ENCODE results near the gene FBF1. TPM values are rescaled to one million over a fixed set of nuclear protein-coding genes. Genes with fewer than 3 reads are reported as not detected.

The FBF1 gene
- total RNA-seq, 1 donor from 2014 or later: 5.1 TPM

- H3K9me3 Mint-ChIP-seq (ENCODE audit: unreplicated experiment): no peaks in the 10 kb centered on the region
- no peak overlapping the region for H3K4me3 Mint-ChIP-seq (ENCODE audit: unreplicated experiment)
- peaks cover 2% of the 10 kb centered on the region for H3K36me3 Mint-ChIP-seq (ENCODE audit: low read depth, unreplicated experiment)
- Histone ChIP-seq H3K9ac (ENCODE audit: low read length) (no peak overlapping the region), H4K20me1 (ENCODE audit: insufficient read depth, low read length) (no peaks in the 10 kb centered on the region), H3K9me3 (ENCODE audit: insufficient read depth, low read depth, low read length) (no peaks in the 10 kb centered on the region), H3K36me3 (ENCODE audit: insufficient read depth, low read length) (no peaks in the 10 kb centered on the region), H2AFZ (ENCODE audit: low read depth, low read length) (no peak overlapping the region), H3K27ac (ENCODE audit: low read depth, low read length) (no peak overlapping the region), H3K4me1 (ENCODE audit: insufficient read depth, low read length) (no peaks in the 10 kb centered on the region), H3K27me3 (ENCODE audit: insufficient read depth, low read length) (no peaks in the 10 kb centered on the region), H3K4me2 (ENCODE audit: low read length) (no peak overlapping the region), H3K4me3 (ENCODE audit: insufficient read depth, low read depth, low read length) (no peak overlapping the region), H3K79me2 (ENCODE audit: insufficient read depth, low read length) (no peaks in the 10 kb centered on the region)
- H3K4me1 Mint-ChIP-seq (ENCODE audit: low read depth, unreplicated experiment): no peaks in the 10 kb centered on the region
- peaks cover 4% of the 10 kb centered on the region for H3K27me3 Mint-ChIP-seq (ENCODE audit: low read depth, unreplicated experiment)
- no peak for DNase-seq (ENCODE audit: low read depth)
- no peak for TF ChIP-seq CTCF (IDR thresholded peaks at IDR 0.05; ENCODE audit: insufficient read depth, low read depth, low read length)
- no peak for TF ChIP-seq EZH2 (IDR thresholded peaks at IDR 0.05; ENCODE audit: insufficient read depth, low read length)
- H3K27ac Mint-ChIP-seq (ENCODE audit: unreplicated experiment): no peak overlapping the region
- no peak for FAIRE-seq
Observed at GRCh38 chr17:75910699-75911098, 30.1 kb downstream of the FBF1 start.

- Mint-ChIP-seq H3K27ac (ENCODE audit: unreplicated experiment) (no peak overlapping the region), H3K27me3 (ENCODE audit: low read depth, unreplicated experiment) (peaks cover 4% of the 10 kb centered on the region), H3K4me3 (ENCODE audit: unreplicated experiment) (no peak overlapping the region), H3K9me3 (ENCODE audit: unreplicated experiment) (no peaks in the 10 kb centered on the region), H3K36me3 (ENCODE audit: low read depth, unreplicated experiment) (peaks cover 2% of the 10 kb centered on the region), H3K4me1 (ENCODE audit: low read depth, unreplicated experiment) (no peaks in the 10 kb centered on the region)
- no peak overlapping the region for H3K4me3 ChIP-seq (ENCODE audit: insufficient read depth, low read depth, low read length)
- no peaks in the 10 kb centered on the region for H4K20me1 ChIP-seq (ENCODE audit: insufficient read depth, low read length)
- H3K79me2 ChIP-seq (ENCODE audit: insufficient read depth, low read length): no peaks in the 10 kb centered on the region
- DNase-seq (ENCODE audit: low read depth) (no peak), FAIRE-seq (no peak)
- H3K9me3 ChIP-seq (ENCODE audit: insufficient read depth, low read depth, low read length): no peaks in the 10 kb centered on the region
- no peaks in the 10 kb centered on the region for H3K27me3 ChIP-seq (ENCODE audit: insufficient read depth, low read length)
- H3K36me3 ChIP-seq (ENCODE audit: insufficient read depth, low read length): no peaks in the 10 kb centered on the region
- no peaks in the 10 kb centered on the region for H3K4me1 ChIP-seq (ENCODE audit: insufficient read depth, low read length)
- no peak overlapping the region for H2AFZ ChIP-seq (ENCODE audit: low read depth, low read length)
- no peak overlapping the region for H3K4me2 ChIP-seq (ENCODE audit: low read length)
- H3K9ac ChIP-seq (ENCODE audit: low read length): no peak overlapping the region
- no peak for TF ChIP-seq EZH2 (IDR thresholded peaks at IDR 0.05; ENCODE audit: insufficient read depth, low read length)
- TF ChIP-seq CTCF (IDR thresholded peaks at IDR 0.05; ENCODE audit: insufficient read depth, low read depth, low read length): no peak
- H3K27ac ChIP-seq (ENCODE audit: low read depth, low read length): no peak overlapping the region
Observed at GRCh38 chr17:75909812-75910274, 31.0 kb downstream of the FBF1 start.

GRCh38 chr17:75909051-75909811 lies 31.6 kb downstream of the FBF1 start:
- Histone ChIP-seq H3K4me3 (ENCODE audit: insufficient read depth, low read depth, low read length) (no peak overlapping the region), H3K27me3 (ENCODE audit: insufficient read depth, low read length) (no peaks in the 10 kb centered on the region), H2AFZ (ENCODE audit: low read depth, low read length) (no peak overlapping the region), H4K20me1 (ENCODE audit: insufficient read depth, low read length) (no peaks in the 10 kb centered on the region), H3K9me3 (ENCODE audit: insufficient read depth, low read depth, low read length) (no peaks in the 10 kb centered on the region), H3K27ac (ENCODE audit: low read depth, low read length) (no peak overlapping the region), H3K4me2 (ENCODE audit: low read length) (no peak overlapping the region), H3K36me3 (ENCODE audit: insufficient read depth, low read length) (no peaks in the 10 kb centered on the region), H3K4me1 (ENCODE audit: insufficient read depth, low read length) (no peaks in the 10 kb centered on the region), H3K79me2 (ENCODE audit: insufficient read depth, low read length) (peaks cover 2% of the 10 kb centered on the region), H3K9ac (ENCODE audit: low read length) (no peak overlapping the region)
- Mint-ChIP-seq H3K4me1 (ENCODE audit: low read depth, unreplicated experiment) (no peaks in the 10 kb centered on the region), H3K27me3 (ENCODE audit: low read depth, unreplicated experiment) (peaks cover 4% of the 10 kb centered on the region), H3K27ac (ENCODE audit: unreplicated experiment) (peak overlapping the region; percentile 27), H3K9me3 (ENCODE audit: unreplicated experiment) (no peaks in the 10 kb centered on the region), H3K4me3 (ENCODE audit: unreplicated experiment) (peak overlapping the region; percentile 50), H3K36me3 (ENCODE audit: low read depth, unreplicated experiment) (peaks cover 1% of the 10 kb centered on the region)
- TF ChIP-seq EZH2 (IDR thresholded peaks at IDR 0.05; ENCODE audit: insufficient read depth, low read length) (no peak), CTCF (IDR thresholded peaks at IDR 0.05; ENCODE audit: insufficient read depth, low read depth, low read length) (no peak)
- FAIRE-seq: no peak
- no peak for DNase-seq (ENCODE audit: low read depth)

All from astrocyte (in vitro differentiated cells and primary cell).